CD4-positive, alpha-beta T cell (primary cell): ENCODE results near the gene SLC22A5. TPM values are rescaled to one million over a fixed set of nuclear protein-coding genes. Genes with fewer than 3 reads are reported as not detected.

ENCODE experiments used
- ATAC-seq: fragments of 200-7000 bp; cut with Tn5 transposase; one replicate; pipeline ENCODE4 v1.10.0; 2022; ENCODE audit warnings: mild to moderate bottlenecking; ENCODE audit not compliant: poor library complexity
- CTCF ChIA-PET: fragments of 350-600 bp; sonication (Branson Sonifier 250); formaldehyde crosslinking; loops from one replicate; lab custom pipeline; 2021; ENCODE audit warnings: antibody characterized with exemption, inconsistent platforms; lab: Charles Lee
- POLR2A ChIA-PET: fragments of 350-600 bp; sonication (Branson Sonifier 250); formaldehyde crosslinking; loops from one replicate; lab custom pipeline; 2021; ENCODE audit warnings: antibody characterized with exemption, inconsistent platforms; lab: Charles Lee
- DNase-seq, 14 experiments: peaks; one replicate each; pipeline ENCODE4 v3.0.0-alpha.2; 2013 to 2020; ENCODE audit warnings: mixed read lengths in 2 of 14
- H3K27ac ChIP-seq, 2 donors: one replicate each; pipeline versions ENCODE4 v1.5.1 to v1.7.0; 2013; ENCODE audit warnings: low read length in 2 of 2, low read depth in 1 of 2, mild to moderate bottlenecking in 1 of 2
- H3K27me3 ChIP-seq, 2 experiments: 1 replicate in 1 of 2; 2 replicates in 1 of 2; pipeline versions ENCODE4 v1.6.1 to v1.7.0; 2013; ENCODE audit warnings: low read length in 2 of 2, control low read depth in 1 of 2, mild to moderate bottlenecking in 1 of 2, moderate library complexity in 1 of 2; ENCODE audit not compliant: insufficient read depth in 2 of 2, control insufficient read depth in 1 of 2
- H3K36me3 ChIP-seq: one replicate; pipeline ENCODE4 v1.6.1; 2013; ENCODE audit warnings: low read length, control low read depth; ENCODE audit not compliant: insufficient read depth
- H3K4me1 ChIP-seq: one replicate; pipeline ENCODE4 v1.6.1; 2013; ENCODE audit warnings: low read length, control low read depth; ENCODE audit not compliant: insufficient read depth
- H3K4me3 ChIP-seq: one replicate; pipeline ENCODE4 v1.5.1; 2013; ENCODE audit warnings: mild to moderate bottlenecking, low read length, moderate library complexity
- H3K9me3 ChIP-seq, 2 experiments: 1 replicate in 1 of 2; 2 replicates in 1 of 2; pipeline versions ENCODE4 v1.6.1 to v1.7.0; 2013; ENCODE audit warnings: low read length in 2 of 2, mild to moderate bottlenecking in 2 of 2, control low read depth in 1 of 2, moderate library complexity in 1 of 2; ENCODE audit not compliant: control insufficient read depth in 1 of 2, insufficient read depth in 1 of 2
- H3K27ac Mint-ChIP-seq: one replicate; pipeline ENCODE4 v1.8.0; 2020; ENCODE audit warnings: mixed read lengths
- H3K27me3 Mint-ChIP-seq: one replicate; pipeline ENCODE4 v1.8.0; 2021; ENCODE audit warnings: mixed read lengths
- H3K36me3 Mint-ChIP-seq: one replicate; pipeline ENCODE4 v1.8.0; 2021; ENCODE audit warnings: low read depth, mixed read lengths
- H3K4me1 Mint-ChIP-seq: one replicate; pipeline ENCODE4 v1.8.0; 2021; ENCODE audit warnings: low read depth, mixed read lengths
- H3K4me3 Mint-ChIP-seq: one replicate; pipeline ENCODE4 v1.8.0; 2020; ENCODE audit warnings: mild to moderate bottlenecking, mixed read lengths
- H3K9me3 Mint-ChIP-seq: one replicate; pipeline ENCODE4 v1.8.0; 2020; ENCODE audit warnings: mixed read lengths
- CTCF ChIP-seq: fragments of 200-600 bp; IDR thresholded peaks from one replicate; pipeline ENCODE4 v1.8.0; 2022; ENCODE audit warnings: antibody characterized with exemption, mild to moderate bottlenecking
- intact Hi-C, 2 experiments: fragments of 100-400 bp; cut with DNase I in 1 of 2; cut with micrococcal nuclease in 1 of 2; formaldehyde crosslinking; loops; one replicate each; pipeline versions ENCODE4 v1.15.1 to v1.9.0; 2023 to 2025; cut with DNase I, micrococcal nuclease
- total RNA-seq, 174 experiments: library from RNA in 2 of 174; stranded (reverse) in 2 of 174; gene quantifications; one replicate each; pipeline ENCODE4 v1.2.3 and lab custom pipeline; 2021 to 2026

Gene SLC22A5
- total RNA-seq, 2 experiments from 2014 or later = 4.3 to 4.5 TPM

- no peaks in the 10 kb centered on the region for H3K9me3 ChIP-seq
- no peak for DNase-seq
- H3K9me3 Mint-ChIP-seq = no peaks in the 10 kb centered on the region
- no peaks in the 10 kb centered on the region for H3K4me1 Mint-ChIP-seq
- no peaks in the 10 kb centered on the region for H3K27me3 ChIP-seq
- no peaks in the 10 kb centered on the region for H3K27me3 Mint-ChIP-seq
- ATAC-seq = no peak
- intact Hi-C loops = no loop called here
- H3K36me3 ChIP-seq = peaks cover 7% of the 10 kb centered on the region
- no peaks in the 10 kb centered on the region for H3K4me1 ChIP-seq
- no peak overlapping the region for H3K4me3 Mint-ChIP-seq
- H3K4me3 ChIP-seq = no peak overlapping the region
- ChIA-PET POLR2A (no interaction called here), CTCF (no interaction called here)
- no peak for TF ChIP-seq CTCF
- no peak overlapping the region for H3K27ac Mint-ChIP-seq
- H3K27ac ChIP-seq = no peak overlapping the region
- peaks cover 29% of the 10 kb centered on the region for H3K36me3 Mint-ChIP-seq
Measured at GRCh38 chr5:132327252-132327955, 42.1 kb upstream of the SLC22A5 start.

- POLR2A ChIA-PET = no interaction called here
- Histone ChIP-seq H3K27ac (no peak overlapping the region), H3K27me3 (no peaks in the 10 kb centered on the region), H3K36me3 (peaks cover 6% of the 10 kb centered on the region), H3K4me3 (no peak overlapping the region), H3K4me1 (no peaks in the 10 kb centered on the region), H3K9me3 (no peaks in the 10 kb centered on the region)
- Mint-ChIP-seq H3K27ac (no peak overlapping the region), H3K4me1 (no peaks in the 10 kb centered on the region), H3K36me3 (peaks cover 24% of the 10 kb centered on the region), H3K4me3 (no peak overlapping the region), H3K27me3 (no peaks in the 10 kb centered on the region), H3K9me3 (no peaks in the 10 kb centered on the region)
- peak in 1 of 14 experiments; percentile 4 for DNase-seq
- TF ChIP-seq CTCF = no peak
- intact Hi-C loops = no loop called here
- peak; percentile 63 for ATAC-seq
- CTCF ChIA-PET = no interaction called here
Measured at GRCh38 chr5:132334812-132335211, 34.7 kb upstream of the SLC22A5 start.

- Mint-ChIP-seq H3K4me1 (no peaks in the 10 kb centered on the region), H3K4me3 (no peak overlapping the region), H3K27ac (no peak overlapping the region), H3K9me3 (no peaks in the 10 kb centered on the region), H3K27me3 (no peaks in the 10 kb centered on the region), H3K36me3 (peaks cover 25% of the 10 kb centered on the region)
- POLR2A ChIA-PET = no interaction called here
- no peak for TF ChIP-seq CTCF
- no peak for ATAC-seq
- no peaks in the 10 kb centered on the region for H3K27me3 ChIP-seq
- H3K4me1 ChIP-seq = no peaks in the 10 kb centered on the region
- H3K9me3 ChIP-seq = no peaks in the 10 kb centered on the region
- CTCF ChIA-PET = no interaction called here
- intact Hi-C loops = no loop called here
- no peak overlapping the region for H3K27ac ChIP-seq
- H3K4me3 ChIP-seq = no peak overlapping the region
- peaks cover 6% of the 10 kb centered on the region for H3K36me3 ChIP-seq
- DNase-seq = no peak
Measured at GRCh38 chr5:132335402-132335801, 34.1 kb upstream of the SLC22A5 start.
